A549 (cell line): ENCODE data around the gene SAMM50. TPM values are rescaled to one million over a fixed set of nuclear protein-coding genes. Genes with fewer than 3 reads are reported as not detected.

Experiments
- ATAC-seq, 2 experiments: fragments of 200-7000 bp in 1 of 2; fragments of >200 bp in 1 of 2; cut with Nextera tagmentation in 1 of 2; cut with Tn5 transposase in 1 of 2; 3 replicates each; pipeline versions ENCODE4 v1.8.0 to v1.9.1; 2018 to 2020; ENCODE audit warnings: mild to moderate bottlenecking in 1 of 2, moderate library complexity in 1 of 2
- CTCF ChIA-PET: fragments of 300-600 bp; sonication (Branson Sonifier 250); formaldehyde crosslinking; extraction: SDS; loops from one replicate; lab custom pipeline; 2021; ENCODE audit warnings: antibody characterized with exemption, inconsistent platforms; lab: Yijun Ruan, JAX
- POLR2A ChIA-PET: fragments of 350-600 bp; formaldehyde crosslinking; extraction: SDS; loops from one replicate; lab custom pipeline; 2021; ENCODE audit warnings: antibody characterized with exemption, inconsistent platforms; lab: Yijun Ruan, JAX
- DNase-seq, 2 experiments: peaks; one replicate each; pipeline versions ENCODE4 v3.0.0 to v3.0.0-alpha.2; 2011 to 2016; ENCODE audit warnings: low read depth in 1 of 2, low spot score in 1 of 2
- FAIRE-seq: peaks from 2 replicates; lab custom pipeline; 2011; peaks lifted over from hg19 to GRCh38; lab: Jason Lieb, UNC
- H3K27ac ChIP-seq, 2 experiments: fragments of >200 bp; sonication (Bioruptor Twin); formaldehyde crosslinking; 3 replicates each; pipeline ENCODE4 v1.5.1; 2016 to 2017
- H3K4me1 ChIP-seq: fragments of >200 bp; sonication (Bioruptor Twin); formaldehyde crosslinking; 3 replicates; pipeline ENCODE4 v1.6.1; 2016
- H3K4me2 ChIP-seq: fragments of >200 bp; sonication (Bioruptor Twin); formaldehyde crosslinking; 3 replicates; pipeline ENCODE4 v1.6.1; 2016
- H3K4me3 ChIP-seq: fragments of >200 bp; sonication (Bioruptor Twin); formaldehyde crosslinking; 3 replicates; pipeline ENCODE4 v1.5.1; 2016
- H3K9me3 ChIP-seq: fragments of >200 bp; sonication (Bioruptor Twin); formaldehyde crosslinking; 3 replicates; pipeline ENCODE4 v1.6.1; 2016
- ATOH8 ChIP-seq: fragments of 250-450 bp; sonication (Bioruptor Pico); IDR thresholded peaks from 2 replicates; pipeline ENCODE4 v1.5.0; 2020; ENCODE audit warnings: low read depth, mild to moderate bottlenecking, moderate library complexity
- CHD2 ChIP-seq: fragments of 150-350 bp; IDR thresholded peaks from 2 replicates; pipeline ENCODE4 v1.6.1; 2014; ENCODE audit warnings: low read length; ENCODE audit not compliant: partially characterized antibody
- CHD4 ChIP-seq: fragments of 200-600 bp; sonication (generic); IDR thresholded peaks from 2 replicates; pipeline ENCODE4 v1.6.1; 2016; ENCODE audit warnings: antibody characterized with exemption, mild to moderate bottlenecking, borderline replicate concordance
- CTCF ChIP-seq: fragments of >200 bp; sonication (Bioruptor Twin); formaldehyde crosslinking; IDR thresholded peaks from 3 replicates; pipeline ENCODE4 v1.5.1; 2016
- FOXS1 ChIP-seq: fragments of 250-450 bp; sonication (Bioruptor Pico); IDR thresholded peaks from 2 replicates; pipeline ENCODE4 v1.5.0; 2020; ENCODE audit warnings: mild to moderate bottlenecking, moderate library complexity
- HEYL ChIP-seq: fragments of 250-450 bp; sonication (Bioruptor Pico); IDR thresholded peaks from 2 replicates; pipeline ENCODE4 v1.8.0; 2021; ENCODE audit warnings: mild to moderate bottlenecking, moderate library complexity
- HMGXB4 ChIP-seq: fragments of 250-450 bp; sonication (Bioruptor Pico); IDR thresholded peaks from 2 replicates; pipeline ENCODE4 v1.5.0; 2021; ENCODE audit warnings: mild to moderate bottlenecking, moderate library complexity, borderline replicate concordance
- JUN ChIP-seq, 2 experiments: fragments of >200 bp; sonication (Bioruptor Twin); formaldehyde crosslinking; IDR thresholded peaks; 2 replicates in 1 of 2; 3 replicates in 1 of 2; pipeline ENCODE4 v1.6.1; 2016 to 2017
- JUNB ChIP-seq: fragments of >200 bp; sonication (Bioruptor Twin); formaldehyde crosslinking; IDR thresholded peaks from 2 replicates; pipeline ENCODE4 v1.6.1; 2016
- KDM1A ChIP-seq: fragments of 200-600 bp; sonication (generic); IDR thresholded peaks from 2 replicates; pipeline ENCODE4 v1.6.1; 2016; ENCODE audit warnings: low read depth, mild to moderate bottlenecking
- NR3C1 ChIP-seq: fragments of >200 bp; sonication (Bioruptor Twin); formaldehyde crosslinking; IDR thresholded peaks from 3 replicates; pipeline ENCODE4 v1.6.1; 2017
- PBX3 ChIP-seq: IDR thresholded peaks from 2 replicates; pipeline ENCODE4 v1.6.1; 2012
- POLR2A ChIP-seq: IDR thresholded peaks from 2 replicates; pipeline ENCODE4 v1.6.1; 2012; ENCODE audit warnings: mild to moderate bottlenecking, low read length
- RAD21 ChIP-seq, 2 experiments: fragments of >200 bp in 1 of 2; sonication (Bioruptor Twin) in 1 of 2; formaldehyde crosslinking in 1 of 2; IDR thresholded peaks in 1 of 2; conservative IDR thresholded peaks in 1 of 2; 2 replicates in 1 of 2; 3 replicates in 1 of 2; pipeline ENCODE4 v1.6.1; 2012 to 2018; ENCODE audit warnings: inconsistent platforms in 1 of 2
- RARB ChIP-seq: fragments of 250-450 bp; sonication (Bioruptor Pico); IDR thresholded peaks from 2 replicates; pipeline ENCODE4 v1.8.0; 2021; ENCODE audit warnings: mild to moderate bottlenecking, moderate library complexity
- RCOR1 ChIP-seq: fragments of 150-350 bp; IDR thresholded peaks from 2 replicates; pipeline ENCODE4 v1.6.1; 2014; ENCODE audit warnings: antibody characterized with exemption, low read length, low read depth
- ZNF302 ChIP-seq: fragments of 250-450 bp; sonication (Bioruptor Pico); IDR thresholded peaks from 2 replicates; pipeline ENCODE4 v1.9.0; 2021; ENCODE audit warnings: inconsistent platforms, mild to moderate bottlenecking, moderate library complexity
- WGBS: methylation state at CpG from one replicate; pipeline ENCODE4 v1.1.6; 2017; ENCODE audit errors: missing lambda C conversion rate; 5-methylcytosine and 5-hydroxymethylcytosine counted together
- polyA plus RNA-seq, 4 experiments: library from polyadenylated mRNA; depleted of rRNA in 3 of 4; stranded (reverse); fragments of >200 nt; fragmentation: RNase III in 1 of 4; extraction: RNeasy Plus Mini Kit Qiagen cat#74134 plus additional on column Dnase treatment in 1 of 4; gene quantifications; 2 replicates in 3 of 4; 3 replicates in 1 of 4; pipeline ENCODE4 v1.2.3, GENCODE V29; 2011 to 2017

Gene SAMM50
- polyA plus RNA-seq, 2 of the 4 experiments (the other 2 are of a cell fraction), result 49.3 to 51.4 TPM

GRCh38 chr22:43928468-43928867 lies 26.8 kb upstream of the SAMM50 start:
- Histone ChIP-seq H3K9me3 (no peaks in the 10 kb centered on the region), H3K4me2 (no peak overlapping the region), H3K4me1 (no peaks in the 10 kb centered on the region)
- ATAC-seq (no peak), FAIRE-seq (no peak)
- 73% methylated on average over 5 of the region's 5 CpGs for WGBS
- POLR2A ChIA-PET, result no interaction called here
- TF ChIP-seq RCOR1, result no peak
- TF ChIP-seq KDM1A, result no peak
- TF ChIP-seq FOXS1 (CRISPR knock-in tag), result no peak
- no peak for TF ChIP-seq NR3C1
- TF ChIP-seq JUNB, result no peak
- TF ChIP-seq CTCF, result no peak
- TF ChIP-seq RARB, result no peak
- no peak for TF ChIP-seq ATOH8 (CRISPR knock-in tag)
- no peak for TF ChIP-seq HEYL (CRISPR knock-in tag)
- TF ChIP-seq HMGXB4 (CRISPR knock-in tag), result no peak
- no peak for TF ChIP-seq ZNF302
- TF ChIP-seq, all 56 proteins: peak for 0
- CTCF ChIA-PET, result interaction anchor here (3.0 kb wide), 1 partner anchor 17 kb away, joined by 19 read pairs; no protein-coding TSS in a partner anchor
- DNase-seq, result no peak
- Histone ChIP-seq H3K27ac (no peak overlapping the region), H3K4me3 (no peak overlapping the region)

GRCh38 chr22:43928908-43929307 lies 26.3 kb upstream of the SAMM50 start:
- Histone ChIP-seq H3K27ac (no peak overlapping the region), H3K4me1 (no peaks in the 10 kb centered on the region), H3K9me3 (no peaks in the 10 kb centered on the region), H3K4me2 (no peak overlapping the region), H3K4me3 (no peak overlapping the region)
- CTCF ChIA-PET, result interaction anchor here (3.0 kb wide), 1 partner anchor 16 kb away, joined by 19 read pairs; no protein-coding TSS in a partner anchor
- WGBS, result 92% methylated on average over 5 of the region's 6 CpGs
- FAIRE-seq (no peak), ATAC-seq (no peak), DNase-seq (no peak)
- no peak for TF ChIP-seq JUN (IDR thresholded peaks at IDR 0.05)
- no peak for TF ChIP-seq PBX3
- TF ChIP-seq CHD2, result no peak
- no peak for TF ChIP-seq CHD4
- POLR2A ChIA-PET, result no interaction called here

GRCh38 chr22:43931771-43932170 lies 23.5 kb upstream of the SAMM50 start:
- TF ChIP-seq RAD21 (conservative IDR thresholded peaks at IDR 0.05 in 1 of 2, IDR thresholded peaks at IDR 0.05 in 1 of 2), result no peak
- no peak for TF ChIP-seq JUN (IDR thresholded peaks at IDR 0.05)
- no peak for TF ChIP-seq POLR2A
- no peak for TF ChIP-seq ZNF302
- TF ChIP-seq, all 56 proteins: peak for 0
- no peak overlapping the region for H3K4me2 ChIP-seq
- no peak for FAIRE-seq
- H3K9me3 ChIP-seq, result no peaks in the 10 kb centered on the region
- DNase-seq, result no peak
- ATAC-seq, result no peak
- ChIA-PET POLR2A (no interaction called here), CTCF (interaction anchor here (1.7 kb wide), 1 partner anchor 14 kb away, joined by 13 read pairs; no protein-coding TSS in a partner anchor)
- H3K4me3 ChIP-seq, result no peak overlapping the region
- H3K27ac ChIP-seq, result no peak overlapping the region
- H3K4me1 ChIP-seq, result no peaks in the 10 kb centered on the region
- 50% methylated on average over 2 of the region's 4 CpGs for WGBS
